Fibroblast of skin of left biceps (primary cell): ENCODE measurements around the gene TEF.
A peak's percentile ranks its signal among the peaks of the same experiment; 100 is the strongest.

Experiments used
- DNase-seq, 2 experiments: peaks; one replicate each; pipeline ENCODE4 v3.0.0-alpha.2; 2013; ENCODE audit warnings: low read depth in 2 of 2

Gene TEF

GRCh38 chr22:41354979-41355378, 26.8 kb upstream of the TEF start:
- no peak for DNase-seq

- no peak for DNase-seq
Observed at GRCh38 chr22:41355895-41356294, 25.8 kb upstream of the TEF start.

- DNase-seq: no peak
Observed at GRCh38 chr22:41356430-41357028, 25.2 kb upstream of the TEF start.

- DNase-seq: no peak
Observed at GRCh38 chr22:41357191-41357590, 24.6 kb upstream of the TEF start.

- no peak for DNase-seq
Observed at GRCh38 chr22:41358927-41359326, 22.8 kb upstream of the TEF start.

GRCh38 chr22:41359376-41359775, 22.4 kb upstream of the TEF start:
- DNase-seq: no peak

GRCh38 chr22:41360126-41360525, 21.6 kb upstream of the TEF start:
- DNase-seq: no peak

- DNase-seq: no peak
Observed at GRCh38 chr22:41361716-41362310, 19.9 kb upstream of the TEF start.

GRCh38 chr22:41362615-41363014, 19.1 kb upstream of the TEF start:
- DNase-seq: no peak

- no peak for DNase-seq
Observed at GRCh38 chr22:41364233-41364632, 17.5 kb upstream of the TEF start.

GRCh38 chr22:41364955-41365354, 16.8 kb upstream of the TEF start:
- DNase-seq: no peak

GRCh38 chr22:41365425-41365824, 16.3 kb upstream of the TEF start:
- DNase-seq: no peak

- no peak for DNase-seq
Observed at GRCh38 chr22:41366323-41367029, 15.3 kb upstream of the TEF start.

- peak; percentile 78 to 83 for DNase-seq
Observed at GRCh38 chr22:41367039-41367679, 14.6 kb upstream of the TEF start.

- DNase-seq: no peak
Observed at GRCh38 chr22:41367680-41368542, 13.8 kb upstream of the TEF start.

- DNase-seq: no peak
Observed at GRCh38 chr22:41368543-41369423, 13.0 kb upstream of the TEF start.

GRCh38 chr22:41369424-41369745, 12.4 kb upstream of the TEF start:
- no peak for DNase-seq

- DNase-seq: no peak
Observed at GRCh38 chr22:41369837-41370236, 11.9 kb upstream of the TEF start.

GRCh38 chr22:41377846-41378245, 3.9 kb upstream of the TEF start:
- no peak for DNase-seq

GRCh38 chr22:41380993-41381328, 781 bp upstream of the TEF start:
- DNase-seq: peak; percentile 26 to 27

- no peak for DNase-seq
Observed at GRCh38 chr22:41382098-41382578, 396 bp downstream of the TEF start.
